GM21576 (cell line): ENCODE results near the gene C5orf46.
"Not testable (repeated sequence)": the region's sequence is repeated elsewhere in the genome, so short reads cannot be mapped to it uniquely, and the experiment has no call there.

ENCODE experiments used
- ATAC-seq: cut with Tn5 transposase; IDR thresholded peaks from one replicate; pipeline ENCODE4 v1.9.1; 2021; ENCODE audit warnings: mild to moderate bottlenecking, moderate library complexity; ENCODE audit not compliant: unreplicated experiment

The C5orf46 gene

GRCh38 chr5:147895864-147896263 lies 10.5 kb downstream of the C5orf46 start:
- ATAC-seq, result no peak

DNA sequence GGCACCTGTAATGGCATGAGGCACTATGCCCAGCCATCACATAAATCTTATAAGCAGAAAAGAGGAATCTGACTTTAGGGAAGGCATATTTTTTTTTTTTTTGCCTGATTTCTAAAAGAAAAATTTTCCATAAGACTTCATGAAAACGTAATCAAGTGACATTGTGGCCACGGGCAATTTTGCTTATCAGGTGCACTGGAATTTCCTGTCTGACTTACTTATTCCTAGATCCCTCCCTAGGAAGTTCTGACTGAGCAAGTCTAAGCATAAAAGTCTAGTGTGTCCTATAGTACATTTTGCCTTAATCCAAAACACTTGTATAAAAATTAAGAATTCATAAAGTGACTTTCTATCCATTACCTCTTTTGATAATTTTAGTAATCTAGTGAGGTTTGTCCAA lies 12.5 kb downstream of the C5orf46 start:
- ATAC-seq, result no peak

DNA sequence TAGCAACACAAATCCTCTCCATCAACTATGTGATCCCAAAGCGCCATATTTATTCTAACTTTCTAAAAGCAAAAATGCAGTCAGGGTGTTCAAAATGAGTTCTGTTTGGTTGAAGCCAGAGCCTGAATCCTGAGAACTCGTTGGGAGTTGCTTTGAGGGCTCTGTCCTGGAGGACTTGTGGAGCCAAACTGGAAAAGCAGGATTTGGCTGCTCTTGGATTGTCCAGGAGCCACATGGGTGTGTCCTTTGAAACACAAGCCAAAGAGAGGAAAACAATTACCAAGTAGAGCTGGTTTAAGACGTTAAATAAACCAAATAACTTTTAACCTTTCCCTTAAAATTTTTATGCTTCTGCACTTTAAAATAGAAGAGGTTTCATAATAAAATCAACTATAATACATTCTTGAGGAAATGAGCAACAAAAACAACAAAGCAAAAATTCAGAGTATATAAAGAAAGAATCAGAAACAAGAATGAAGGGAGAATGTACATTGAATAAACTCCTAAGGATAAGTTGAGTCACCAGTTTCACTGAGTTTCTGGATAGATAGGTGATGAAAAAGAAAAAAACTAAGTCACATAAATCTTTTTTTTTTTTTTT lies 13.5 kb downstream of the C5orf46 start:
- no peak for ATAC-seq

GRCh38 chr5:147887930-147888329 lies 18.4 kb downstream of the C5orf46 start:
- no peak for ATAC-seq

- no peak for ATAC-seq
These were observed 19.2 kb downstream of the C5orf46 start for GRCh38 chr5:147887026-147887627.

GRCh38 chr5:147882586-147883313 lies 23.6 kb downstream of the C5orf46 start:
- no peak for ATAC-seq

DNA sequence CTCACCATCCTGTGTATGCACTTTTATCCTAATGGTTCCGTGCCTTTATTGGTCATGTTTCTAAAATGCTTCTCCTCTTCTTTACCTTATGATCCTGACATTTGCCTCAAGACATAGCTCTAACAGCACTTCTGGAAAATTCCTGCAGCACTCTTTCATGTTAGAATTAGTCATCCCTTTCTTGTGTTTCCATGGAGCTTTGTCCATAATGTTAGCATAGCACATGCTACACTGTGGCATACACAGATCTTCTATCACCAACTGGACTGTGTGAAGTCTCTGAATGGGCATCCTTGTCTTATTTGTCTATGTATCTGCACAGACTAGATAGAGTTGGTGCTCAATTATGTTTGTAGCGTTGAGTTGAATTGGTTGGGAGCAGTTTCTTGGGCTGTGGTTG lies 25.9 kb downstream of the C5orf46 start:
- no peak for ATAC-seq

- ATAC-seq, result no peak
These were observed 26.6 kb downstream of the C5orf46 start for GRCh38 chr5:147879784-147880183.

DNA sequence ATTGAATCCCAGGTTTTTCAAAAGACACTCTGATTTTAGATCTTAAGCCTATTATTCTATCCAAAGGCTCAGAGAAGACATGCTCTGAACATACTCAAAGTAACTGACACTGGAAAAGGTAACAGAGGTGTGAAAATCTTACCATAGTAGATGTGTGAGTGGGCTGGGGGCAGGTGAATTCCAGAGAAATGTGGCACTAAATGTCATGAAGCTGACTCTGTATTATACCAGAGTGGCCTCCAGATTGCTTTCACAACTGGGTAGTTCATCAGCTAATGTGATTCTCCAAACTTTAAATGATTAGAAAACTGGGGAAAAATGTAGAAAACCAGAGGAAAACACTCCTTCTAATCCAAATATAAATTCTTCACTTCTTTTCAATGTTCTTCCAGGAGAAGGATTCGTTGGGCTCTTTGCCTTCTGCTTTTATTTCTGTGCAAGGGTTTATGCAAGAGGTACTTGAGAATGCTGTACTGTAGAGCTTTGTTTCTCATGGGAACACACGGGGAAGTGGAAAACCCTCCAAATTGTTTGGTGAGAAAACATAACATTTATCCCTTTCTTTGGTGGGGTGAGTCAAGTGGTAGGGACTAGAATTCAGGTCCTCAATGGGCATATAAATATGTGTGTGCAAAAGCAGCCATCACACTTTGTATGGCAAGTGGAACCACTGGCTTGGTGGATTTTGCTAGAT lies 28.1 kb downstream of the C5orf46 start, which contains the start of gene SCGB3A2:
TSS of gene SCGB3A2 (plus strand) at position 646 of the 694 bp plus-strand sequence. CDS start 93 bp downstream, outside the sequence.
- ATAC-seq, result no peak

DNA sequence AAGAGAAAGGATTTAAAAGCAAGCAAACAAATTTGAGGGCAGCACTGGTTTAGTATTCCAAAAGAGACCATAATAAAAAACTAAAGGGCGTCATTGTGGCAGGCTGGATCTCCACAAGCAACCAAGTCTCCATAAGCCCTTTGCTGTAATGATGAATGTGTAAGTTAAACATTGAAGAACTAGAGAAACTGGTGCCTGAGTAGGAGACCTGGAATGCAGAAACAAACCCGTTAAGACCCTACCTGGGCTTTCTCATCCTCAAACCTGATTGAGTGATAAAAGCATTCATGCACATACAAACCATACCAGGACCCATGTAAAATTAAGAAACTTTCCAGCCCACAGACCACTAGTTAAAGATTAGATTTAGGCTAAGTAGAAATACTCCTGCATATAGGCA lies 29.7 kb downstream of the C5orf46 start:
- no peak for ATAC-seq

DNA sequence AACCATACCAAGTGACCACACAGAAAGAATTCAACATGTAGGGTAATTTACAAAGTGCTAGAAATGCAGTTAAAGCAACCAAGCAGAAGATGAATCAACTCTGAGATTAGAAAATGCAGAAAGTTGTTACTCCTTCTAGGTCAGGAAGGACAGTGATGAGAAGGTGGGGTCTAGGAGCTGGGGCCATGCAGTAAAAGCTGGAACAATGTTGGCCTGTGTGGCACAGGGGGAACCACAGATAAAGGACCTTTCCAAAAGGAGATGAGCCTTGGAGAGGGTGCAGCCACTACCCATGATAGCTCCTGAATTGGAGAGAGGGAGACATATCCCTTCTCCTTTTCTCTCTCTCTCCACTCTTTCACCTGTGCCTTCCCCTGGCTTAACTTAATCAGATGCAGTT lies 30.2 kb downstream of the C5orf46 start:
- ATAC-seq, result no peak

DNA sequence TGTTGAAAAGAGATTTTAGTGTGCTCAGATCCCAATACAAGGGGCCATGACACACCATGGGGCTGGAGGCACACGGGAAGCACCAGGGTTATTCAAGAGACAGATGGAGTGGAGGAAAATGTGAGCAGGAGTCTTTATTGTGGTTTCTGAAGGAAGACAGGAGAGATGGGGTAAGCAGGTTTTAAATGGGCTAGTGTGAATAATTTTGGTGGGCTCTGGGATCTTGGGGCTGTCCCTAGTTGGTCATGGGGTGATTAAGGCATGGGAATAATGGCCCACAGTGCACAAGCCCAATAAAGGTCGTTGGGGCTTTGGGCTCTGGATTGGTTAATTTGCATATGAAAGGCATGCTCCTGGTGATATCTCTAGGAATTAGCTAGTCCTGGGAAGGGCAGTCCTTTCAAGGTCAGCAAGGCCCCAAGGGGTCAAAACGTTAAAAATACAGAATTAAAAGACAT lies 31.4 kb downstream of the C5orf46 start:
- no peak for ATAC-seq

DNA sequence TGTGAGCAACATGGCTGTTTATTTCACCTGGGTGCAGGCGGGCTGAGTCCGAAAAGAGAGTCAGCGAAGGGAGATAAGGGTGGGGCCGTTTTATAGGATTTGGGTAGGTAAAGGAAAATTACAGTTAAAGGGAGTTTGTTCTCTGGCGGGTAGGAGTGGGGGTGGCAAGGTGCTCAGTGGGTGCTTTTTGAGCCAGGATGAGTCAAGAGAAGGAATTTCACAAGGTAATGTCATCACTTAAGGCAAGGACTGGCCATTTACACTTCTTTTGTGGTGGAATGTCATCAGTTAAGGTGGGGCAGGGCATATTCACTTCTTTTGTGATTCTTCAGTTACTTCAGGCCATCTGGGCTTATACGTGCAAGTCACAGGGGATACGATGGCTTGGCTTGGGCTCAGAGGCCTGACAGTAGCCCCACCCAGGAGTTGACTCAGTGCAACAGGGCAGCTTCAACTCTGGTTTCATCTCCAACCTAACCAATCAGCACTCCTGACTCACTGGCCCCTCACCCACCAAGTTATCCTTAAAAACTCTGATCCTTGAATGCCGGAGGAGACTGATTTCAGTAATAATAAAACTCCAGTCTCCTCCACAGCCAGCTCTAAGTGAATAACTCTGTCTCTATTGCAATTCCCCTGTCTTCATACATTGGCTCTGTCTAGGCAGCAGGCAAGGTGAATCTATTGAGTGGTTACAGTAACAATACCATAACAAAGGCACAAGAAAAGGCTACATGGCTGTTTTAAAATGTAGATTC lies 32.0 kb downstream of the C5orf46 start:
- ATAC-seq, result not testable (repeated sequence)

DNA sequence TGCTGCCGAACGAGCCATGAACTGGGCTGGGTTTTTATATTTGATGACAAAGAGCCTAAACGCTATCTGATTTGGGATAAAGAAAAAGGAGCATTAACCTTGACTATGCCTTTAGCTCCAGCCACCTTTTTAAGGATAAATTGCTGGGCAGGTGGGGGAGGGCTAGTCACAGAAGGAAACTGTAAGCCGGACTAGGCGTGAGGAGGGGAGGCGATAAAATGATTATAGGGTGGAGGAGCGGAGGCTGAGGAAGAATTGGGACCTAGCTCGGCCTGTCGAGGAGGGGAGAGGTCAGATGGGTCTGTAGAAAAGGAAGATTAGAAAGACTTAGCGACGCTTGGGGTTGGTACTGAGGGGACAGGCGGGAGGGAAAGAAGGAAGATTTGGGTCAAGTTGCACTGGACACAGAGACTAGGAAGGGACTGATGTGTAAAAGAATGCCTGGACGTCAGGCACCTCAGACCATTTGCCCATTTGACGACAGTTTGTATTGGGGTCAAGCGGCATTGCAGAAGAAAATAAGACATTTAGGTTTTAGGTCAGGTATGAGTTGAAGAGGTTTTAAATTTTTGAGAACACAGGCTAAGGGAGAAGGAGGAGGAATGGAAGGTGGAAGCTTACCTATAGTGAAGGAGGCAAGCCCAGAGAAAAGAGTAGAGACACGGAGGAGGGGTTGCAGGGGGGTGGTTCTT lies 33.4 kb downstream of the C5orf46 start:
- not testable (repeated sequence) for ATAC-seq

DNA sequence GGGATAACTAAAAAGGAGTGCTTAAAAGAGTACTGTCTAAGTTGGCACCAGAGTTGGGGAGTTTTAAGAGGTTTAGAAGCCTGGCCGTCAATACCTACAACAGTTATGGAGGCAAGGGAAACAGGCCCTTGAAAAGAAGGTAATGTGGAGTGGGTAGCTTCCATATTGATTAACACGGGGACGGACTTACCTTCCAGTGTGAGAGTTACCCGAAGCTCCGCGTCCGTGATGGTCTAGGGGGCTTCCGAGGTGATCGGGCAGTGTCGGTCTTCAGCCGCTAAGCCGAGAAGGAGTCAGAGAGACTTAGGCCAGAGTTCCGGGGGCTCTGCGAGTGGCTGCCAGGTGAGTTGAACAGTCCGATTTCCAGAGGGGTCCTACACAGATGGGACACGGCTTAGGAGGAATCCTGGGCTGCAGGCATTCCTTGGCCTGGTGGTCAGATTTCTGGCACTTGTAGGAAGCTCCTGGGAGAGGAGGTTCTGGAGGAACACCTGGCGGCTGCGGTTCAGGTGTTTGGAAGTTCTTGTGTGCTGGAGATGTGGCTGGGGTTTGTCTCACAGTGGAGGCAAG lies 34.3 kb downstream of the C5orf46 start:
- not testable (repeated sequence) for ATAC-seq

- ATAC-seq, result not testable (repeated sequence)
These were observed 36.4 kb downstream of the C5orf46 start for GRCh38 chr5:147869892-147870291.

- no peak for ATAC-seq
These were observed 37.2 kb downstream of the C5orf46 start for GRCh38 chr5:147869112-147869511.

DNA sequence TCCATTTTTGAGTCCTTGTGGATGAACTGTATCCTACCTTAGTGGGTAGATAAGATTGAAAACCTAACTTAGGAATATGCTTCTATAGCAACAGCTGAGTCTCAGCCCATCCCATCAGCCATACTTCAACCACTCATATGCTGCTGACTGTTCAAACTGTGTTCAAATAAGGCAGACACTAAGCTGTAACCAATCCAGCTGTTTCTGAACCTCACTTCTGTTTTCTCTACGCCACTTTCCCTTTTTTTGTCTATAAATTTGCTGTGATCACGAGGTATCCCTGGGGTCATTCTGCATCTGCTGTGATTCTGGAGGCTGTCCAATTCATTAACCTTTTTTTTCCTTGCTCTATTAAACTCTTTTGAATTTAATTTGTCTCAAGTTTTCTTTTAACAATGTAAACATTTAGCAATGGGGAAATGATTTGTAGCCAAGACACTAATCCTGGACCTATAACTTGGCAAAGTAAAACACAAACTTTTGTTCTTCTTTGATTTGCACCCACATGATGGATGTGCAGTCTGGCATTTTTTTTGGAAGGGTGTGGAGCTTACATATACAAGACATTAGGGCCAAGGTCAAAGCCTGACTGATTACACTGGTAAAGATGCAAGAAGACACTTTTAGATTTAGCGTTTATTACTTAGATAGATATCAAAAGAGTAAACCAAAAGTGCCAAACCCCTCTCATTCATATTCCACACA lies 42.7 kb downstream of the C5orf46 start:
- ATAC-seq, result no peak

- ATAC-seq, result no peak
These were observed 45.7 kb downstream of the C5orf46 start for GRCh38 chr5:147860641-147861025.
